ENCODE results near the gene PDZK1IP1.
"Not testable (repeated sequence)": the region's sequence is repeated elsewhere in the genome, so short reads cannot be mapped to it uniquely, and the experiment has no call there.

The PDZK1IP1 gene

DNA sequence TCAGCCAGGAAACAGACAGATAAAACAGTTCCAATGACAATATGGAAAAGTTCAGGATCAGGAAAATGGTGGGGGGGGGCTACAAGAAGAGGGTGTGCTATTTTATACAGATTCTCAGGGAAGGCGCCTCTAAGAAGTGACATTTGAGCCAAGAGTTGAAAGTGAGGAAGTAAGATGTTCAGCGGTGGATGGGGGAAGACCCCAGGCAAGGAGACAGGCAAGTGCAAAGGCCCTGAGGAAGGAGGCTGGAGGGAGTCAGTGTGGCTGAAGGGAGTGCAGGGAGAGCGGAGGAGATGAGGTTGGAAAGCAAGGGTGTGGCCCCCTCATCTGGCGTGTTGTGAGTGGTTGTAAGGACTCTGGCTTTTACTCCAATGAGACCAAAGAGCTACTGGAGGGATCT, 8.4 kb upstream of the PDZK1IP1 start:
- DNase-seq (ENCODE audit: extremely low read depth, low read depth) = no peak
- TF ChIP-seq, protein P1, sequence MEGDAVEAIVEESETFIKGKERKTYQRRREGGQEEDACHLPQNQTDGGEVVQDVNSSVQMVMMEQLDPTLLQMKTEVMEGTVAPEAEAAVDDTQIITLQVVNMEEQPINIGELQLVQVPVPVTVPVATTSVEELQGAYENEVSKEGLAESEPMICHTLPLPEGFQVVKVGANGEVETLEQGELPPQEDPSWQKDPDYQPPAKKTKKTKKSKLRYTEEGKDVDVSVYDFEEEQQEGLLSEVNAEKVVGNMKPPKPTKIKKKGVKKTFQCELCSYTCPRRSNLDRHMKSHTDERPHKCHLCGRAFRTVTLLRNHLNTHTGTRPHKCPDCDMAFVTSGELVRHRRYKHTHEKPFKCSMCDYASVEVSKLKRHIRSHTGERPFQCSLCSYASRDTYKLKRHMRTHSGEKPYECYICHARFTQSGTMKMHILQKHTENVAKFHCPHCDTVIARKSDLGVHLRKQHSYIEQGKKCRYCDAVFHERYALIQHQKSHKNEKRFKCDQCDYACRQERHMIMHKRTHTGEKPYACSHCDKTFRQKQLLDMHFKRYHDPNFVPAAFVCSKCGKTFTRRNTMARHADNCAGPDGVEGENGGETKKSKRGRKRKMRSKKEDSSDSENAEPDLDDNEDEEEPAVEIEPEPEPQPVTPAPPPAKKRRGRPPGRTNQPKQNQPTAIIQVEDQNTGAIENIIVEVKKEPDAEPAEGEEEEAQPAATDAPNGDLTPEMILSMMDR (IDR thresholded peaks at IDR 0.05; ENCODE audit: low read depth, low read length, missing control alignments) = no peak
- no peak overlapping the region for H3K4me3 ChIP-seq (replicated peaks; ENCODE audit: low read depth, low read length)

DNA sequence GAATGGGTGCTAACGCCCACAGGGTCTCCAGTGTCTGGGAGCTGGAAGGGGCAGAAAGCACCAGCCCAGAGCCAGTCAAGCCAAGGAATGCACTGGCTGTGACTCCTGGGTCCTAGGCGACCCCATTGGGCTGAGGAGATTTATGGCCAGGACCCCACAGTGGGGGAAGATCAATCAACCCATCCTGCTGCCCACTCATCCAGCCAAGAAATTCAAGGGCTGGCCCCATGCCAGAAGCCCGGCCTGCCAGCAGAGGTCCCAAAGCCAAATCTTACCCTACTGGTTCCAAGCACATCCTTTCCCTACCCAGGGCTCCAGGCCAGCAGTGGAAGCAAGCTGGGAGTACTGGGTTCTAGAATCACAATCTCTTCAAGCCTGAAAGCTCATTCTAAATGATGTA, 6.8 kb upstream of the PDZK1IP1 start:
- no peak overlapping the region for H3K4me3 ChIP-seq (replicated peaks; ENCODE audit: low read depth, low read length)
- DNase-seq (ENCODE audit: extremely low read depth, low read depth) = no peak
- TF ChIP-seq, protein P1 (IDR thresholded peaks at IDR 0.05; ENCODE audit: low read depth, low read length, missing control alignments) = no peak

DNA sequence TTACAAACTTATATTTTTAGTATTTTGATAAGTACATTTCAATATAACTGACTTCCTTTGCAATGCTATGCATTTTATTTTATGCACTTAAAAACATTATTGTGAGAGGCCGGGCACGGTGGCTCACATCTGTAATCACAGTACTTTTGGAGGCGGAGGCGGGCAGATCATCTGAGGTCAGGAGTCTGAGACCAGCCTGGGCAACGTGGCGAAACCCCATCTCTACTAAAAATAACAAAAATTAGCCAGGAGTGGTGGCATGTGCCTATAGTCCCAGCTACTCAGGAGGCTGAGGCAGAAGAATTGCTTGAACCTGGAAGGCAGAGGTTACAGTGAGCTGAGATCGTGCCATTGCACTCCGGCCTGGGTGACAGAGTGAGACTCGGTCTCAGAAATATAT, 6.1 kb upstream of the PDZK1IP1 start:
- H3K4me3 ChIP-seq (replicated peaks; ENCODE audit: low read depth, low read length); DNase-seq (ENCODE audit: extremely low read depth, low read depth): not testable (repeated sequence)

DNA sequence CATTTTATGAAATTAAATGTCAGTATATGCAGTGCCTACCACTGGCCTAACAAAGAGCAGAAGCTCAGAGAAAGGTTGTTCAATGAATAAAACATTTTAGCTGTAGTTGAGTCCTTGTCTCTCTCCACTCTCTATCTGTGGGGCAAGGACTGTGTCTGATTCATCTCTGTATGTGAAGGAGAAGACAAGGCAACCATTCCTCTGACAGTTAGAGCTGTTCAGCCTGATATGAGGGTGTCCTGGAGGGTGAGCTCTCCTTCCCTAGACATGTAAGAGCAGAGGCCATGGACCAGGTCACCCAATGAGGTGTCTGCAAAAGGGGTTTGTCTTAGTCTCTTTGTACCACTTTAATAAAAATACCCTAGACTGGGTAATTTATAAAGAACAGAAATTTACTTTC, 4.5 kb upstream of the PDZK1IP1 start:
- TF ChIP-seq, protein P1 (IDR thresholded peaks at IDR 0.05; ENCODE audit: low read depth, low read length, missing control alignments) = no peak
- no peak overlapping the region for H3K4me3 ChIP-seq (replicated peaks; ENCODE audit: low read depth, low read length)
- DNase-seq (ENCODE audit: extremely low read depth, low read depth) = no peak

DNA sequence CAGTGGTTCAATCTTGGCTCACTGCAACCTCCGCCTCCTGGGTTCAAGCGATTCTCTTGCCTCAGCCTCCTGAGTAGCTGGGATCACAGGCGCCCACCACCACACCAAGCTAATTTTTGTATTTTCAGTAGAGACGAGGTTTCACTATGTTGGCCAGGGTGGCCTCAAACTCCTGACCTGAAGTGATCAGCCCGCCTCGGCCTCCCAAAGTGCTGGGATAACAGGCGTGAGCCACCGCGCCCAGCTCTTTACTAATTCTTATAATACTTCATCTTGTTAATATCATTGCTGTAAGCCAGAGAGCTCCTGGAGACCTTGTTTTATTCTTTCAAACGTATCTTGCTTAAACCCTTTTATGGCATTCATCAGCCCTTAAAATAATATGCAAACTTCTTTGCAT, 3.7 kb upstream of the PDZK1IP1 start:
- H3K4me3 ChIP-seq (replicated peaks; ENCODE audit: low read depth, low read length); DNase-seq (ENCODE audit: extremely low read depth, low read depth): not testable (repeated sequence)

DNA sequence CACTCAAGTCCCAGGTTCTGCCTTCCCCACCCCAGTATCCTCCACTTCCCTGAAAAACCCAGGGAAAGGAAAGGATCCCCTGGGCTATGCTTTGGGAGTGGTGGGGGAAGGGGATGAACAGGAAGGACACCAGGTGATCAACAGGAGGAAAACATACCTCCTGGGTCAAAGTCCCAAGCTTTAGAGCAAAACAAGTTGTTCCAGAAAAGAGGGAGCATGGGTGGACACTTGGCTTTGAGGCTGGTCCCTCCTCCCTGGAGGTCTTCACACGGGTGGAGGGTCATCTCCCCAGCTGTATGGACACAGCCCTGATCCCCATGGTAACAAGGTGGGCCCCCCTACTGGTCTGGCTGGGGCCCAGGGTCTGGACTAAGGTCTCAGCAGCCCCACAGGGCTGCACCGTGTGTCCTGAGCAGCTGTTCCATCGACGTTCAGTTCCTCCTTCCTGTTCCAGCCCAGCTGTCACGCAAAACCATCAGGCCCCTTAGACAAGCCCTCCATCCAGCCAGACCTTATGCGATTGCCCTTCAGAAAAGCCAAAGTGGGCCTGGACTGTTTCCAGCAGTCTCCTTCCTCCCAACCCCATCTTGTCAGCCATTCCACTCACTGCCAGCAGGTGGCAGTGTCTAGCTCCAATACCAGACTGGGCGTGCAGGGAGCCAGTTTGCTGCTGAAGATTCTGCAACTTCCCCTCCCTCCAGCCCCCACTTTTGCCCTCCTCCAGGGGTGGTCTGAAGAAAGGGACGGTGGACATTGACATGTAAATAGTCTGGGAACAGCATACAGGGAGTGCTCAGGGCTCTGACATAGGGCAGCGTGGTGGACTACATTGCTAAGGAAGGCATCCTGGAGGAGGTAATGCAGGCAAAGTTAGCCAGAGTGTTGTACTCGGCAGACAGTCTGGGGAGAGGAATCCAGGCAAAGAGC, 2.9 kb upstream of the PDZK1IP1 start:
- peak; percentile 41 for DNase-seq (ENCODE audit: extremely low read depth, low read depth)
- no peak overlapping the region for H3K4me3 ChIP-seq (replicated peaks; ENCODE audit: low read depth, low read length)
- TF ChIP-seq, protein P1 (IDR thresholded peaks at IDR 0.05; ENCODE audit: low read depth, low read length, missing control alignments) = peak; percentile 99

DNA sequence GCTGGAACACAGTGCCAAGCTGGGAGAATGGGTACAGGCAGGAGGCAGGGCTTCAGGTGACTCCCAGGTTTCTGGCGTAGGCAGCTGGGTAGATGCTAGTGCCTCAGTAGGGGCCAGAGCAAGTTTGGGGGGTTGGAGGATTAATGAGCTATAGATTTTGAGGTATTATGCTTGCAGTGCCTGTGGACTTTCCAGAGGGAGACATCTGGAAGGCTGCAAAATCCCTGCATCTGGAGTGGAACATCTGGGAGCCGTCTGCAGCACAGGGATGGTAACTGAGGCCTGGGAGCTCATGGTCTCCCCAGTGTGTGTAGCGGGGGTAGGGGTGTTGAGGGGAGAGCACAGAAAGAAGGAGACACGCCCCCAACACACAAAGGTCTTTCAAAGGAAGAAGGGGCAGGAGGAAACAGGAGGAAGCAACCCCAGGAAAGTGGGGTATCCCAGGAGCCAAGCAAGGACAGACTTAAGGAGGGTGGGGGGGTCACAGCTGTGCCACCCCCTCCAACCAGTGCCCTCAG, 2.2 kb upstream of the PDZK1IP1 start:
- no peak overlapping the region for H3K4me3 ChIP-seq (replicated peaks; ENCODE audit: low read depth, low read length)

More for the DNA sequence above, 2.2 kb upstream of the PDZK1IP1 start:
- TF ChIP-seq, protein P1 (IDR thresholded peaks at IDR 0.05; ENCODE audit: low read depth, low read length, missing control alignments) = no peak
- DNase-seq (ENCODE audit: extremely low read depth, low read depth) = no peak

Measured in HFF-Myc (cell line).